HG02588 (cell line): ENCODE results near the gene IFNL1.
"Not testable (repeated sequence)": the region's sequence is repeated elsewhere in the genome, so short reads cannot be mapped to it uniquely, and the experiment has no call there.

Source experiments
- ATAC-seq: cut with Tn5 transposase; IDR thresholded peaks from one replicate; pipeline ENCODE4 v1.9.1; 2021; ENCODE audit warnings: mild to moderate bottlenecking, moderate library complexity; ENCODE audit not compliant: unreplicated experiment

The IFNL1 gene

GRCh38 chr19:39328046-39328705, 32.0 kb downstream of the IFNL1 start:
- no peak for ATAC-seq

- no peak for ATAC-seq
These were observed 33.7 kb downstream of the IFNL1 start for GRCh38 chr19:39329948-39330347.

DNA sequence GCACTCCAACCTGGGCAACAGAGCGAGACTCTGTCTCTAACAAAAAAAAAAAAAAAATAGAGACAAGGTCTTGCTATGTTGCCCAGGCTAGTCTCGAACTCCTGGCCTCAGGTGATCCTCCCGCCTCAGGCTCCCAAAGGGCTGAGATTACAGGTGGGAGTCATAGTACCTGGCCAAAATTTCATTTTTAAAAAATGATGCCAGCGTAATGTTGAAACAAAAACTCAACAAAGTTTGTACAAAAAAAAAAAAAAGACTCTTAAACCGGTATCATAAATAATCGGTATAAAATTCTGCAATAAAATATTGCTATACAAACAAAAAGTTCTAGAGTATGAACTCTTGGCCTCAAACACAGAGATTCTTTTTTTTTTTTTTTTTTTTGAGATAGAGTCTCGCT, 36.1 kb downstream of the IFNL1 start:
- ATAC-seq = no peak

GRCh38 chr19:39332738-39333137, 36.5 kb downstream of the IFNL1 start:
- not testable (repeated sequence) for ATAC-seq

DNA sequence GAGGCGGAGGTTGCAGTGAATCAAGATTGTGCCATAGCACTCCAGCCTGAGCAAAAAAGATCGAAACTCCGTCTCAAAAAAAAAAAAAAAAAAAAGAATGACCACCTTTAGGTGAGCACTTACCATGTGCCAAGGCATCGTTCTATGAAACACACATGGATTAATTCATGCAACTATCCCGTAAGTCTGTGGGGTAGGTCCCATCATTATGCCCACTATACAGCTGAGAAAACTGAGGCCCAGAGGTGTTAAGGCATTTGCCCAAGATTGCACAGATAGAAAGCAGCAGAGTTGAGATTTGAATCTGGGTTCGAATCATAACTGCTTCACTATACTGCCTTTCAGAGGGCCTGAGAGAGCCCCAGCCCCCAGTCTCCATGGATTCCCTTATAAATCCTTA, 37.3 kb downstream of the IFNL1 start:
- ATAC-seq = no peak

GRCh38 chr19:39334444-39334976, 38.3 kb downstream of the IFNL1 start:
- ATAC-seq = no peak

- no peak for ATAC-seq
These were observed 39.0 kb downstream of the IFNL1 start for GRCh38 chr19:39335168-39335548.

DNA sequence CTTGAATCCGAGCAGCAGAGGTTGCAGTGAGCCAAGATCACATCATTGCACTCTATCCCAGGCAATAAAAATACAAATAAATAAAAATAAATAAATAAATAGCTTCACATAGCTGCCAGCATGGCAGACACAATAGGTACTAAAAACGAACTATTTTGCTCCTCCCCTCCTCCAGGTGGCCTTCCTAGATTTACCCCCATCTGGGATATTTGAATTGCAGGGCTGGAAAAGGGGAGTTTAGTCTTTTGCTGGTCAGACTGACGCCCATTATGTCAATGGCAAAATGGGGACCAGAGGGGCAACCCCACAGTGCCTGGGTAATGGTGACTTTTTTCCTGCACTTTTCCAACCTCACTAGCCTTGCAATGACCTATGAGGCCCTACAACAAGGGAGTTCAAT, 40.3 kb downstream of the IFNL1 start:
- no peak for ATAC-seq

DNA sequence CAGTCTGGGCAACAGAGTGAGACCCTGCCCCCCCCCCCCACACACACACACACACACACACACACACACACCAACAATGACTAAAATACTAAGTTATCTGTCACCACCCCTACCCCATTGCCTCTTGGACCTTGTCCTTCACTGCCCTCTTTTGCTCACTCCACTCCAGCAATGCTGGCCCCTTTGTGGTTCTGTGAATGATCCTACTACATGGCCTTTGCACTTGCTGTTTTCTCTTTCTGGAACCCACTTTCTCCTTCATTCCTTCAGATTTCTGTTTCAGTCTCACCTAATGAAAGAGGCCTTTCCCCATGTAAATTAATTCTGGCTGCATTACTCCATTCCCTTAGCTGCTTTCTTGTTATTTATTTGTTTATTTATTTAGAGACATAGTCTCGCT, 43.5 kb downstream of the IFNL1 start:
- ATAC-seq = no peak

GRCh38 chr19:39340156-39340555, 43.9 kb downstream of the IFNL1 start:
- not testable (repeated sequence) for ATAC-seq

- ATAC-seq = no peak
These were observed 45.0 kb downstream of the IFNL1 start for GRCh38 chr19:39341129-39341718.

GRCh38 chr19:39341719-39342604, 45.8 kb downstream of the IFNL1 start, which contains the start of gene SAMD4B:
TSS of gene SAMD4B (plus strand) at chr19:39342421. CDS start at chr19:39356894, 14,473 bp downstream.
- peak; percentile 82 for ATAC-seq

DNA sequence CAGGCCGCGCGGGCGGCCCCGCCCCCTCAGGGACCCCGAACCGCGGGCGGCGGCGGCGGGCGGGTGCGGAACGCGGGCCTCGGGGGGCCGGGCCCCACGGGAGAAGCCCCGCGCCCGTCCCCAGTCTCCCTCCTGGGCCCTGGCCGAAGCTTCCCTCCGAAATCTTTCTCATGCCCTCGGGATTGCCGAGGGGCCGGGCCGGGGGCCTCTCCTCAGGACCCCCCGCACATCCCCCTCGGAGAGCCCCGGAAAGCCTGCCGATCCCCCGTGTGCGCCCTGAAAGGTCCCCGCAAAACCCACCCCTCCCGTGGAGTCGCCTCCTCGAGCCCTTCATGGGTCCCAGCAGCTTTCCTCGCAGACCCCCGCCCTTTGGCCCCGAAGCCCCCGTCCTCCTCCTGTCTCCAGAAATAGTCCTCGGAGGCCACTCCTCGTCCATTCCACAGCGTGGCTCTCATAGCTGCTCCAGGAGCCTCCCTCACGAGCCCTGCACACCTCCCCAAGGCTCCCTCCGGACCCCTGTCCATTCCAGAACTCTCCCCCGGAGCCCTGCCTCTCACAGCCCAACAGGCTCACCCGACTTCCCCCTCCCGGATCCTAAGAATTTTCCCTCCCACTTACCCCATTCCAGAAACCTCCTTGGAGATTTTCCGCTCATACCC, 46.6 kb downstream of the IFNL1 start:
- ATAC-seq = no peak

GRCh38 chr19:39345956-39346355, 49.7 kb downstream of the IFNL1 start:
- no peak for ATAC-seq

DNA sequence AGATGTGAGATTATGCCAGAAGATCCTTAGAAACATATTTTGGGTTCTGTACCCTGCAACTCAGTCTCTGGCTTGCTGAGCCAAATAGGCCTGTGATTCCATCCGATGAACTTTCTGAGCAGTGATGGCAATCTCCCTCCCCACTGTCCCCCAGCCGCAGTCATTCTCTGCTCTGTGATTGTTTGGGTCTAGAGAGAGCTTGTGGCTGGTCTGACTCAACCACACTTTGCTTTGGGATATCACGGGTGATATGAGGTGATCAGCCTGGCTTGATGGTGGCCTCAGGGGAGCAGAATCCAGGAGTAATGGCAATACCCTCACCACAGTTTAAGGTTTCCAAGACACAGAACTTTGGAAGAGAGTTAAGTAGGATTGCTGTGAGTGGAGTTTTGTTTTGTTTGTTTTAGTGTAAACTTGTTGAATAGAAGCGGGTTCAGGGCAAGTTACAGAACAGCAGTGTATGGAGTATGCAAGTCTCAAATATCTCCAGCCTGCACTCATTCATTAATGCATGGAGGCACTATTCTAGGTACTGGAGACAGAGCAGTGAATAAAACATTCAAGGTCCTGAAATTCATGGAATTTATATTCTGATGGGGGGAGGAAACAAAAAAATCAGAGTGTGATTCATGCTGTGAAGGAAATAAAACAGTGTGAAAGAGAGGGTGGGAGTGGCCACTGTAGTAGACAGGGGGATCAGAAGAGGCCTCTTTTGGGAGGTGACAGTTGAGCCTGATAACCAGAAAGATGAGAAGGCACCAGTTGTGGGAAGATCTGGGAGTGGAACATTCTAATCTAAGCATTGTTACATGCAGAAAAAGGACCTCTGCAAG, 51.3 kb downstream of the IFNL1 start:
- no peak for ATAC-seq
